ENCODE measurements around the gene MSX2. TPM values are rescaled to one million over a fixed set of nuclear protein-coding genes. Genes with fewer than 3 reads are reported as not detected.

Gene MSX2
- total and polyA plus RNA-seq, 3 donors from 2014 or later = 15.8 to 39.2 (median 37.7) TPM

DNA sequence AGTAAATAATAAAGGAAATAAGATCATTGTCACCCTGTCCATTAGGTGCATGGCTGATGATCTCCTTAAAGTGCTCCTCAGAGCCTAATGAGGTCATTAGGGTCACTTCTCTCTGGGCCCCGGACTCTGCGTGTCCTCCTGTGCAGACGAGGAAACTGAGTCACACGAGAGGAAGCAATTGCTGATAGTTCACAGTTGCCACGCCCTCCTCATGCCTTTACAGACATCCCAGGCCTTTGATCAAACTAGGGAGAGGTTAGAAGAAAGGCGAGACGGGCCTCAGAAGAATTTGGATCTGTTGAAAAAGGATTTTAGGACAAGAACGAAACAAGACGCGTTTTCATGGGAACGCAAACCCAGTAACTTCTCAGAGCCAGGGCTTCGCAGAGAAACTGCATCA lies 32.0 kb upstream of the MSX2 start:
- DNase-seq = no peak
- Histone ChIP-seq H3K9me3 (no peaks in the 10 kb centered on the region), H3K4me3 (no peak overlapping the region), H3K4me1 (no peaks in the 10 kb centered on the region), H3K27me3 (no peaks in the 10 kb centered on the region), H3K36me3 (ENCODE audit: low read depth, missing control alignments) (no peaks in the 10 kb centered on the region), H3K27ac (no peak overlapping the region)
- TF ChIP-seq POLR2A (IDR thresholded peaks at IDR 0.05) = no peak
- TF ChIP-seq, protein P1, sequence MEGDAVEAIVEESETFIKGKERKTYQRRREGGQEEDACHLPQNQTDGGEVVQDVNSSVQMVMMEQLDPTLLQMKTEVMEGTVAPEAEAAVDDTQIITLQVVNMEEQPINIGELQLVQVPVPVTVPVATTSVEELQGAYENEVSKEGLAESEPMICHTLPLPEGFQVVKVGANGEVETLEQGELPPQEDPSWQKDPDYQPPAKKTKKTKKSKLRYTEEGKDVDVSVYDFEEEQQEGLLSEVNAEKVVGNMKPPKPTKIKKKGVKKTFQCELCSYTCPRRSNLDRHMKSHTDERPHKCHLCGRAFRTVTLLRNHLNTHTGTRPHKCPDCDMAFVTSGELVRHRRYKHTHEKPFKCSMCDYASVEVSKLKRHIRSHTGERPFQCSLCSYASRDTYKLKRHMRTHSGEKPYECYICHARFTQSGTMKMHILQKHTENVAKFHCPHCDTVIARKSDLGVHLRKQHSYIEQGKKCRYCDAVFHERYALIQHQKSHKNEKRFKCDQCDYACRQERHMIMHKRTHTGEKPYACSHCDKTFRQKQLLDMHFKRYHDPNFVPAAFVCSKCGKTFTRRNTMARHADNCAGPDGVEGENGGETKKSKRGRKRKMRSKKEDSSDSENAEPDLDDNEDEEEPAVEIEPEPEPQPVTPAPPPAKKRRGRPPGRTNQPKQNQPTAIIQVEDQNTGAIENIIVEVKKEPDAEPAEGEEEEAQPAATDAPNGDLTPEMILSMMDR (IDR thresholded peaks at IDR 0.05) = no peak
- intact Hi-C loops (cut with DNase I; ENCODE audit: low total_unique reads) = no loop called here
- 41 to 48% methylated on average over 12 of the region's 12 CpGs for whole genome bisulfite sequencing, 2 donors

DNA sequence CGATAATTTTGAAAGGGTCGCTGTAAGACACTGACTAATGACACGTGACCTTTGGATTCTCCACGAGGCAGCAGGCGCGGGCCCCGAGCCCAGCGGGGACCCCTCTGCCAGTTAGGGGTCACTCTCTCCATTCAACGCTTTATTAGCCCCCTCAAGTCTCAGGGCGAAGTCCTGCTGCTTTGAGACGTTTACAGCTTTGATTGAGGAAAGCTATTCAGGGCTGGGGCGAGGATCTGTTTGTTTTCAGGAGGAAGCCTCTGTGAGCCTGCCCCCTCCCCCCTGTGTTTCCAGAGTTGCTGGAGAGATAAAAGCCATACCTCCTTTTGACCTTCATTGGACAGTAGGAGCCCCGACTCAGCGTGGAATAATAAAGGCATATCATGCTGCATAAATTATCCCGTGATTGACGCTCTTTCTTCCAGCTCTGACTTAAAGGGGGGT lies 31.4 kb upstream of the MSX2 start:
- no peak overlapping the region for H3K4me3 ChIP-seq
- no peaks in the 10 kb centered on the region for H3K9me3 ChIP-seq
- 16 to 22% methylated on average over 16 of the region's 16 CpGs for WGBS, 2 donors
- DNase-seq = peak; percentile 35
- no peaks in the 10 kb centered on the region for H3K36me3 ChIP-seq (ENCODE audit: low read depth, missing control alignments)
- H3K27ac ChIP-seq = no peak overlapping the region
- intact Hi-C loops (cut with DNase I; ENCODE audit: low total_unique reads) = no loop called here
- TF ChIP-seq, protein P1 (IDR thresholded peaks at IDR 0.05) = no peak
- no peak for TF ChIP-seq POLR2A (IDR thresholded peaks at IDR 0.05)
- H3K4me1 ChIP-seq = no peaks in the 10 kb centered on the region
- no peaks in the 10 kb centered on the region for H3K27me3 ChIP-seq

DNA sequence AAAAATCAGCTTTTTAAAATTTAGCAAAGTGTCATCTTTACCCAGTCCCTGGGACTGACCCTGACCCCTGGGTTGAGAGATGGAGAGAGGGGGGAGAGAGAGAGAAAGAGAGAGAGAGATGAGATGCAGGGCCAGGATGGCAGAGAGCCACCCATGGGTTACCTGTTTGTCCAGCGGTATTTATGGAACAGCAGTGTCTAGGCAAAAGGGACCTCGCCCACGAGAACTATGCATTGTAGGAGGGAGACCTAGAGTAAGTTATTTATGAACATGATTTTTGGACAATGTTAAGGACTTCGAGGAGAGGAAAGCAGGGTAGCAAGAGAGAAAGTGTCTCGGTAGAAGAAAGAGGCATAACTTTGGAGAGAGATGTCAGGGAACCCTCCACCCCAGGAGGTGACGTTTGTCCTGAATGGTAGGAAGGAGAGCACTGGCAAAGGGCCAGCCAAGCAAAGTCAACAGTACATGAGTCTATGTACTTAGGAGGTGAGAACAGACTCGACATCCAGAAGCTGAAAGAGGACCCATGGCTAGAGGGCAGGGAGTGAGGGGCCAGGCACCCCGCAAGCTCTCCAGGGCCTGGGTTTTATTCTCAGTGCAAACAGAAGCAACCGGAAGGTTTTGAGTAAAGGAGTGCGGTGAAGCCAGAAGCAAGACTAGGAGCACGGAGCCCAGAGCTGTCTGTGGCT lies 30.5 kb upstream of the MSX2 start:
- H3K27me3 ChIP-seq = no peaks in the 10 kb centered on the region
- DNase-seq = no peak
- WGBS, 2 donors = 62 to 69% methylated on average over 11 of the region's 11 CpGs
- H3K9me3 ChIP-seq = no peaks in the 10 kb centered on the region
- H3K4me3 ChIP-seq = no peak overlapping the region
- H3K4me1 ChIP-seq = no peaks in the 10 kb centered on the region
- no peak overlapping the region for H3K27ac ChIP-seq
- H3K36me3 ChIP-seq (ENCODE audit: low read depth, missing control alignments) = no peaks in the 10 kb centered on the region
- TF ChIP-seq, protein P1 (IDR thresholded peaks at IDR 0.05) = no peak
- TF ChIP-seq POLR2A (IDR thresholded peaks at IDR 0.05) = no peak
- intact Hi-C loops (cut with DNase I; ENCODE audit: low total_unique reads) = no loop called here

DNA sequence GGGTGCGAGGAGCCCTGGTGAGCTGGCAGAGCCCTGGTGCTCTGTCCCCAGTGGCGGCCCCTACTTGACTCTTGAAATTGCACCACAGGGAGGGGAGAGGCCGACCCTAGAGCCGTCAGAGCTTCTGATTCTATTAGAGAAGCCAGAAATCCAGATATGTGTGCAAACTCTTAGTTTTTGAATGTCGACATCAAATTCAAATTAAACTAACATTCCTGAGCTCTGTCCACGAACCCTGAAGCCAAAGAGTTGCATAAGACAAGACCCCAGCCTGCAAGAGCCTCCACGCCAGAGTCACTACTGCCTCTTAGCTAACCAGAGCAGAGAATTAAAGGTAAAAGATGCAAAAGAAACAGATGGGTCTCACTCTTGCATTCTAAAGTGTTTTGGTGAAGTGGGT lies 29.8 kb upstream of the MSX2 start:
- WGBS, 2 donors = 51 to 53% methylated on average over 7 of the region's 7 CpGs
- no peak for DNase-seq
- intact Hi-C loops (cut with DNase I; ENCODE audit: low total_unique reads) = no loop called here
- no peak overlapping the region for H3K27ac ChIP-seq
- no peak overlapping the region for H3K4me3 ChIP-seq
- H3K36me3 ChIP-seq (ENCODE audit: low read depth, missing control alignments) = no peaks in the 10 kb centered on the region
- H3K4me1 ChIP-seq = no peaks in the 10 kb centered on the region
- no peaks in the 10 kb centered on the region for H3K9me3 ChIP-seq
- no peak for TF ChIP-seq POLR2A (IDR thresholded peaks at IDR 0.05)
- TF ChIP-seq, protein P1 (IDR thresholded peaks at IDR 0.05) = no peak
- no peaks in the 10 kb centered on the region for H3K27me3 ChIP-seq

DNA sequence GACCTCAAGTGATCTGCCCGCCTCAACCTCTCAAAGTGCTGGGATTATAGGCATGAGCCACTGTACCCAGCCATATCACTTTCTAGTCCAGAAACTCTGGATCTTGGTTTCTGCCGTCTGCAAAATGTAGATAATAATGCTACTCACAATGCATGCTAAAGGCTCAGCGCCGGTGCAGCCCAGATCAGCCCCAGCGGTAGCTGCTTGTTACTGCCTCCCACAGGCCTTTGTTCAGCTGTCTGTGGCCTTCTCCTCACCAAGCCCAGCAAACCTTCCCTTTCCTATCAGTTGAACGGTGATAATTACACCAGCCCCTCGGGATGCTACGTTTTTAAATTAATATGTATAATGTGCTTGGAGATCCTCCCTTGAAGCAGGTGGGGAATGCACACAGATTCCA lies 26.2 kb upstream of the MSX2 start:
- DNase-seq = peak; percentile 75
- TF ChIP-seq, protein P1 (IDR thresholded peaks at IDR 0.05) = peak in 1 of 3 experiments; percentile 8
- no peak for TF ChIP-seq POLR2A (IDR thresholded peaks at IDR 0.05)
- no peaks in the 10 kb centered on the region for H3K9me3 ChIP-seq
- no peak overlapping the region for H3K4me3 ChIP-seq
- no peaks in the 10 kb centered on the region for H3K27me3 ChIP-seq
- H3K4me1 ChIP-seq = no peaks in the 10 kb centered on the region
- H3K27ac ChIP-seq = peak overlapping the region in 1 of 2 donors; percentile 29
- intact Hi-C loops (cut with DNase I; ENCODE audit: low total_unique reads) = no loop called here
- no peaks in the 10 kb centered on the region for H3K36me3 ChIP-seq (ENCODE audit: low read depth, missing control alignments)
- WGBS, 2 donors = 52 to 56% methylated on average over 5 to 8 of the region's 8 CpGs
